ENCODE measurements around the gene MAP3K8.

DNA sequence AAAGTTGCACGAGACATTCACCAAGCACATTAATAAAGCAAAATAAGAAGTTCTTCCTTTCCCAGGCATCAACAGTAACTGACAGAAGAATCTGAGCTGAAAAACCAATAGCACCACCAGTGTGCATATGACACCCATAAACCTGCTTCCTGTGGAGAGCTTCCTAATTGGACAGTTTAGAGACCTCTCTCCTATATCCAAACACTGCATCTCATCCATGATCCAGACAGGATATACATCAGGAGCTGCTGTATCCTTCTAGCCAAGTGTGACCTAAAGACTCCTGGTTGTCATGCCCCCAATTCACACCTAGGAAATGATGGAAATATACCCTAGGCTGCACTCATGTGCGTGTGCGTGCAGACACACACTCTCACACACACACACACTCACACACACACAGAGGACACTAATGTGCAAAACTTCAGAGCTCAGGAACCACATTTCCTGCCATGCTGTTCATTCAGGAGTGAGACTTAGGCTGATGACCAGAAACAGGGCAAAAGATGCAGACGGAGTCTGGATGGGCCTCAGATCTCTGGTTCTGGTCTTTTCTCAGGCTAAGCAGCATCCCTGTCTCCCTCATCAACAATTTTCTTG lies 58.0 kb downstream of the MAP3K8 start:
- TF ChIP-seq EZH2 (IDR thresholded peaks at IDR 0.05; ENCODE audit: insufficient read depth, poor library complexity, severe bottlenecking) (no peak), EZH2phosphoT487 (IDR thresholded peaks at IDR 0.05; ENCODE audit: insufficient read depth, low read depth) (no peak)
